GM19372 (cell line): ENCODE data around the gene MACO1.
A peak's percentile ranks its signal among the peaks of the same experiment; 100 is the strongest.
"Not testable (repeated sequence)": the region's sequence is repeated elsewhere in the genome, so short reads cannot be mapped to it uniquely, and the experiment has no call there.

ENCODE experiments used
- ATAC-seq: cut with Tn5 transposase; IDR thresholded peaks from one replicate; pipeline ENCODE4 v1.9.1; 2021; ENCODE audit warnings: mild to moderate bottlenecking, low read depth, moderate library complexity; ENCODE audit not compliant: unreplicated experiment

MACO1 gene

GRCh38 chr1:25423206-25423605 is 7.5 kb upstream of the MACO1 start:
- ATAC-seq = not testable (repeated sequence)

GRCh38 chr1:25425098-25426085 is 5.3 kb upstream of the MACO1 start:
- no peak for ATAC-seq

GRCh38 chr1:25427696-25428095 is 3.0 kb upstream of the MACO1 start:
- no peak for ATAC-seq

GRCh38 chr1:25428475-25429166 is 2.1 kb upstream of the MACO1 start:
- no peak for ATAC-seq

GRCh38 chr1:25430967-25431881 is 527 bp downstream of the MACO1 start:
- peak; percentile 25 for ATAC-seq

GRCh38 chr1:25431955-25432719 is 1.4 kb downstream of the MACO1 start:
- no peak for ATAC-seq

- no peak for ATAC-seq
Observed at GRCh38 chr1:25432749-25433388, 2.2 kb downstream of the MACO1 start.

- no peak for ATAC-seq
Observed at GRCh38 chr1:25433389-25434186, 2.9 kb downstream of the MACO1 start.

- no peak for ATAC-seq
Observed at GRCh38 chr1:25435397-25436108, 4.9 kb downstream of the MACO1 start.

GRCh38 chr1:25437672-25438071 is 7.0 kb downstream of the MACO1 start:
- no peak for ATAC-seq

GRCh38 chr1:25439287-25439686 is 8.6 kb downstream of the MACO1 start:
- no peak for ATAC-seq

GRCh38 chr1:25442178-25442577 is 11.5 kb downstream of the MACO1 start:
- no peak for ATAC-seq

- ATAC-seq = no peak
Observed at GRCh38 chr1:25443030-25443699, 12.5 kb downstream of the MACO1 start.

- ATAC-seq = not testable (repeated sequence)
Observed at GRCh38 chr1:25444604-25445003, 13.9 kb downstream of the MACO1 start.

- ATAC-seq = no peak
Observed at GRCh38 chr1:25445993-25446538, 15.4 kb downstream of the MACO1 start.

GRCh38 chr1:25447547-25447946 is 16.9 kb downstream of the MACO1 start:
- ATAC-seq = no peak

- ATAC-seq = no peak
Observed at GRCh38 chr1:25450891-25451290, 20.2 kb downstream of the MACO1 start.
